OCI-LY3 (cell line): Measurements from ENCODE around the gene MAT2A.
"Not testable (repeated sequence)": the region's sequence is repeated elsewhere in the genome, so short reads cannot be mapped to it uniquely, and the experiment has no call there.

Experiments used
- H2AFZ ChIP-seq: fragments of 200-600, 300-600 bp; shearing (Covaris generic); 2 replicates; pipeline ENCODE4 v1.6.0; 2014; ENCODE audit warnings: antibody characterized with exemption, low read depth, low read length
- H3K27ac ChIP-seq: fragments of 200-600, 300-600 bp; sonication (generic); 2 replicates; pipeline ENCODE4 v1.5.1; 2014; ENCODE audit warnings: mild to moderate bottlenecking, low read length, moderate library complexity, mixed read lengths
- H3K27me3 ChIP-seq: fragments of 200-600, 300-600 bp; sonication (generic); 2 replicates; pipeline ENCODE4 v1.6.1; 2014; ENCODE audit warnings: low read depth, low read length, mixed read lengths
- H3K36me3 ChIP-seq: fragments of 200-600, 300-600 bp; sonication (generic); replicated peaks from 2 replicates; pipeline ENCODE3; 2014; ENCODE audit warnings: low read depth, low read length, mixed read lengths
- H3K4me1 ChIP-seq: fragments of 300-600, 200-600 bp; sonication (generic); 2 replicates; pipeline ENCODE4 v1.6.1; 2014; ENCODE audit warnings: low read length, mixed read lengths
- H3K4me2 ChIP-seq: fragments of 200-600, 300-600 bp; sonication (generic); 2 replicates; pipeline ENCODE4 v1.6.1; 2014; ENCODE audit warnings: low read length, mixed read lengths
- H3K4me3 ChIP-seq: fragments of 300-600, 200-600 bp; sonication (generic); 2 replicates; pipeline ENCODE4 v1.5.1; 2014; ENCODE audit warnings: antibody characterized with exemption, mild to moderate bottlenecking, low read length, moderate library complexity
- H3K79me2 ChIP-seq: fragments of 300-600, 200-600 bp; shearing (Covaris generic); 2 replicates; pipeline ENCODE4 v1.6.1; 2014; ENCODE audit warnings: mild to moderate bottlenecking, low read length, mixed read lengths
- H3K9ac ChIP-seq: fragments of 300-600, 200-600 bp; shearing (Covaris generic); 2 replicates; pipeline ENCODE4 v1.6.0; 2014; ENCODE audit warnings: mild to moderate bottlenecking, low read length, moderate library complexity
- H3K9me3 ChIP-seq: fragments of 200-600, 300-600 bp; shearing (Covaris generic); 2 replicates; pipeline ENCODE4 v1.6.1; 2014; ENCODE audit warnings: low read length, mixed read lengths; ENCODE audit not compliant: insufficient read depth
- H4K20me1 ChIP-seq: fragments of 200-600, 300-600 bp; sonication (generic); 2 replicates; pipeline ENCODE4 v1.6.1; 2016; ENCODE audit warnings: low read length, mixed read lengths; ENCODE audit not compliant: insufficient read depth
- CTCF ChIP-seq: fragments of 200-600, 300-600 bp; sonication (generic); IDR thresholded peaks from 2 replicates; pipeline ENCODE4 v1.5.1; 2014; ENCODE audit warnings: antibody characterized with exemption, low read length, low read depth
- EZH2phosphoT487 ChIP-seq: fragments of 200-600 bp; shearing (Covaris generic); IDR thresholded peaks from 2 replicates; pipeline ENCODE4 v1.6.1; 2018; ENCODE audit warnings: antibody characterized with exemption, mixed run types, low read depth

MAT2A gene

GRCh38 chr2:85591563-85591962 lies 52.6 kb downstream of the MAT2A start:
- Histone ChIP-seq H2AFZ (no peak overlapping the region), H3K79me2 (peaks cover 19% of the 10 kb centered on the region), H4K20me1 (no peaks in the 10 kb centered on the region), H3K9me3 (no peaks in the 10 kb centered on the region), H3K27me3 (no peaks in the 10 kb centered on the region), H3K4me1 (peaks cover 11% of the 10 kb centered on the region), H3K27ac (no peak overlapping the region), H3K36me3 (no peaks in the 10 kb centered on the region), H3K9ac (no peak overlapping the region), H3K4me3 (no peak overlapping the region), H3K4me2 (no peak overlapping the region)
- no peak for TF ChIP-seq EZH2phosphoT487
- TF ChIP-seq CTCF, result no peak

- peaks cover 26% of the 10 kb centered on the region for H3K79me2 ChIP-seq
- not testable (repeated sequence) for H3K27me3 ChIP-seq, H3K9ac ChIP-seq, H3K9me3 ChIP-seq, H3K4me3 ChIP-seq, H3K4me2 ChIP-seq, H4K20me1 ChIP-seq, H3K36me3 ChIP-seq, H2AFZ ChIP-seq, H3K27ac ChIP-seq
- peaks cover 13% of the 10 kb centered on the region for H3K4me1 ChIP-seq
Measured at GRCh38 chr2:85592299-85592698, 53.3 kb downstream of the MAT2A start.

- H3K9ac ChIP-seq, result no peak overlapping the region
- H3K27ac ChIP-seq, result no peak overlapping the region
- no peak overlapping the region for H3K4me3 ChIP-seq
- no peaks in the 10 kb centered on the region for H3K27me3 ChIP-seq
- peaks cover 26% of the 10 kb centered on the region for H3K79me2 ChIP-seq
- no peak overlapping the region for H3K4me2 ChIP-seq
- no peak overlapping the region for H2AFZ ChIP-seq
- peaks cover 9% of the 10 kb centered on the region for H3K36me3 ChIP-seq
- H3K4me1 ChIP-seq, result peaks cover 13% of the 10 kb centered on the region
- no peaks in the 10 kb centered on the region for H3K9me3 ChIP-seq
- TF ChIP-seq EZH2phosphoT487 (no peak), CTCF (no peak)
- H4K20me1 ChIP-seq, result no peaks in the 10 kb centered on the region
Measured at GRCh38 chr2:85593023-85593422, 54.1 kb downstream of the MAT2A start.
